Loucy (cell line): ENCODE measurements around the gene UBE2QL1.

Experiments used
- CTCF ChIP-seq: fragments of 200-600 bp; sonication (generic); conservative IDR thresholded peaks from 2 replicates; pipeline ENCODE4 v1.5.1; 2014; ENCODE audit warnings: mild to moderate bottlenecking, antibody characterized with exemption, low read length
- EZH2phosphoT487 ChIP-seq: fragments of 200-600 bp; IDR thresholded peaks from 2 replicates; pipeline ENCODE4 v1.6.1; 2018; ENCODE audit warnings: antibody characterized with exemption, mild to moderate bottlenecking, moderate library complexity, borderline replicate concordance

GRCh38 chr5:6475626-6476312, 27.1 kb downstream of the UBE2QL1 start:
- TF ChIP-seq CTCF = no peak
- TF ChIP-seq EZH2phosphoT487 = no peak
